ENCODE data around the gene PDXDC1.
"Not testable (repeated sequence)": the region's sequence is repeated elsewhere in the genome, so short reads cannot be mapped to it uniquely, and the experiment has no call there.

Gene PDXDC1

GRCh38 chr16:15053904-15054303 is 79.1 kb downstream of the PDXDC1 start:
- H3K4me3 ChIP-seq (ENCODE audit: low read depth, low read length), result no peak overlapping the region
- in situ Hi-C loops (cut with HindIII; ENCODE audit: low sequenced_read_pairs), result no loop called here
- TF ChIP-seq CTCF (IDR thresholded peaks at IDR 0.05; ENCODE audit: low read depth, low read length, missing control alignments), result no peak
- DNase-seq (ENCODE audit: low read depth), result no peak

- in situ Hi-C loops (cut with HindIII; ENCODE audit: low sequenced_read_pairs), result no loop called here
- DNase-seq (ENCODE audit: low read depth), result no peak
- peak overlapping the region; percentile 97 for H3K4me3 ChIP-seq (ENCODE audit: low read depth, low read length)
- TF ChIP-seq CTCF (IDR thresholded peaks at IDR 0.05; ENCODE audit: low read depth, low read length, missing control alignments), result no peak
These were observed 79.7 kb downstream of the PDXDC1 start for GRCh38 chr16:15054357-15055140.

DNA sequence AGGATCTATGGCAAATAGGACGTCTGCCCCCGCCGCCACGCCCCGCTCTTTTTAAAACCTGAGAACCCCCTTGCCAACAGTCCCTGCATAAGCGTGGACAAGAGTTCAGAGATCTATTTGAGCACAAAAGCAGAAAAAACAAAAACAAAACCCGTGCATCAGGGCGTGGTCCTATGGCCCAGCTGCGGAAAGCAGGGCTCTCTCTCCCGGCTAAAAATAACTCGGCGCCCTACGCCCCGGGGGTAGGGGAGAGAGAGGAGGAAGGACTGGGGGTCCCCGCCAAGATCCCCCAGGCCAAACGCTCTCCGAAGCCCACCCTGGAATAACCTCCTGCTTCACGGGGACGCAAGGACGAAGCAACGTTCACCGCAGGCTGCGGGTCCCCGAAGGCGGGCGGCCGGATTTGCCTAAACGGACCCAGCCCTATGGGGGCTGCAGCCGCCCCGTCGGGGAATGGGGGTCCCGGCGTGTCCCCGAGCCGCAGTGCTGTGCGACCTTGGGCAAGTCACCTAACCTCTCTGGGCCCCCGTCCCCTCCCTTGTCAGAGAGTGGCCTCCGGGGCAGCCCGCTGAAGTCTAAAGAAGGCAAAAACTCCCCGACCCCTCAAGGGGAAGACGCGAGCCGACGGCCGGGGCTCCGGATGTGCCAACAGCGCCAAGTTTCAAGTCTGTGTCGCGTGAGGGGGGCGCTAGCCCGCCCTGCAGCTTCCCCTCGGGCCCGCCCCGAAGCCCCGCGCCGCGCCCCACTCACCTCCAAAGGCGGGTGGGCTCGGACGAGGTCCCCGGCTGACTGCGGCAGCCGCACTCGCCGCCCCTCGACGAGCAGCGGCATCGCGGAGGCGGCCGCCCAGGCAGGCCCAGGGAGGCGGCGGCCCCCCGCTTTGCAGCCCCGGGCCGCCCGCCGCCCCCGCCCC is 80.6 kb downstream of the PDXDC1 start:
- DNase-seq (ENCODE audit: low read depth), result no peak
- TF ChIP-seq CTCF (IDR thresholded peaks at IDR 0.05; ENCODE audit: low read depth, low read length, missing control alignments), result peak; percentile 6
- in situ Hi-C loops (cut with HindIII; ENCODE audit: low sequenced_read_pairs), result no loop called here
- peak overlapping the region; percentile 97 for H3K4me3 ChIP-seq (ENCODE audit: low read depth, low read length)

- in situ Hi-C loops (cut with HindIII; ENCODE audit: low sequenced_read_pairs), result no loop called here
- no peak for DNase-seq (ENCODE audit: low read depth)
- H3K4me3 ChIP-seq (ENCODE audit: low read depth, low read length), result no peak overlapping the region
- no peak for TF ChIP-seq CTCF (IDR thresholded peaks at IDR 0.05; ENCODE audit: low read depth, low read length, missing control alignments)
These were observed 83.0 kb downstream of the PDXDC1 start for GRCh38 chr16:15057681-15058417.

DNA sequence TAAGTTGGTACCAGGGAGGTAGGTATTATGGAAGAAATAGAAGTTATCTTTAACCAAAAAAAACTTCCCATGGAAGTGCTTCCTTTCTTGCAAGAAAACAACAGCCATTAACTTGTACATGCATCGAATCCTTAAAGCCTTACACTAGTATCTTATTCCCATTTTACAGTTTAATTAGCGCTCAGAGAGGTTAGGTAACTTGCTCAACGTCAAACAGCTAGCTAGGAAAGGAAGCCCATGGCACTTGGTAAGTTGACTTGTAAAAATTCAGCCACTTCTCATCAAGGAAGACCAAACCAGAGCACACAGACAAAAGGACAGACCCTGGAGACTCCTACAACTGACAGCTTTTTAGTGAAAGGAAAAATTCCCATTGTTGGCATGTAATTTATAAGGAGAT is 84.5 kb downstream of the PDXDC1 start:
- no peak overlapping the region for H3K4me3 ChIP-seq (ENCODE audit: low read depth, low read length)
- in situ Hi-C loops (cut with HindIII; ENCODE audit: low sequenced_read_pairs), result no loop called here
- no peak for TF ChIP-seq CTCF (IDR thresholded peaks at IDR 0.05; ENCODE audit: low read depth, low read length, missing control alignments)
- DNase-seq (ENCODE audit: low read depth), result no peak

GRCh38 chr16:15062085-15062810 is 87.4 kb downstream of the PDXDC1 start:
- H3K4me3 ChIP-seq (ENCODE audit: low read depth, low read length); in situ Hi-C loops (cut with HindIII; ENCODE audit: low sequenced_read_pairs); DNase-seq (ENCODE audit: low read depth): not testable (repeated sequence)

- DNase-seq (ENCODE audit: low read depth); in situ Hi-C loops (cut with HindIII; ENCODE audit: low sequenced_read_pairs); H3K4me3 ChIP-seq (ENCODE audit: low read depth, low read length): not testable (repeated sequence)
These were observed 91.1 kb downstream of the PDXDC1 start for GRCh38 chr16:15065961-15066360.

DNA sequence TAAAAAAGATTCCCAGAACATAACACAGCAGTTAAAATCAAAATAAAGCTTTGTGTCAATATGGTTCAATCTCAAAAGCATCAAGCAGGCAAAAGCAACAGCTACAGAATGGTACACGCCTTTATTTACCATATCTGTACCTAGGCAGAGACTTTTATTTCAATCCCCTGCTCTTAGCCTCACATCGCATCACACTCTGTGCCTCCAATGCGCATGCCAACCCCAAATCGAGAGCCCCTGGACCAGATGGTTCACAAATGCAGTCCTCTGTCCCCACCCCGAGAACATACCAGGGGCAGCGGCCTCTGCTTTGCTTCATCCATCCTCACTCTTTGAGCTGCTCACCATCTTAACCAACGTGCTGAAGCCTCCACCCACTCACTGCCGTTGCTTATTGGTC is 91.9 kb downstream of the PDXDC1 start:
- in situ Hi-C loops (cut with HindIII; ENCODE audit: low sequenced_read_pairs); DNase-seq (ENCODE audit: low read depth); H3K4me3 ChIP-seq (ENCODE audit: low read depth, low read length): not testable (repeated sequence)

GRCh38 chr16:15071013-15071412 is 96.2 kb downstream of the PDXDC1 start:
- DNase-seq (ENCODE audit: low read depth); H3K4me3 ChIP-seq (ENCODE audit: low read depth, low read length); in situ Hi-C loops (cut with HindIII; ENCODE audit: low sequenced_read_pairs): not testable (repeated sequence)

Measured in astrocyte of the cerebellum (primary cell).